ENCODE results near the gene IKZF1. TPM values are rescaled to one million over a fixed set of nuclear protein-coding genes. Genes with fewer than 3 reads are reported as not detected.
A peak's percentile ranks its signal among the peaks of the same experiment; 100 is the strongest.

The IKZF1 gene
- total and polyA plus RNA-seq, 9 of the 15 experiments (the other 6 are each of a cell fraction or from before 2014, with no cell fraction given): 12.6 to 85.3 (median 44.7) TPM

DNA sequence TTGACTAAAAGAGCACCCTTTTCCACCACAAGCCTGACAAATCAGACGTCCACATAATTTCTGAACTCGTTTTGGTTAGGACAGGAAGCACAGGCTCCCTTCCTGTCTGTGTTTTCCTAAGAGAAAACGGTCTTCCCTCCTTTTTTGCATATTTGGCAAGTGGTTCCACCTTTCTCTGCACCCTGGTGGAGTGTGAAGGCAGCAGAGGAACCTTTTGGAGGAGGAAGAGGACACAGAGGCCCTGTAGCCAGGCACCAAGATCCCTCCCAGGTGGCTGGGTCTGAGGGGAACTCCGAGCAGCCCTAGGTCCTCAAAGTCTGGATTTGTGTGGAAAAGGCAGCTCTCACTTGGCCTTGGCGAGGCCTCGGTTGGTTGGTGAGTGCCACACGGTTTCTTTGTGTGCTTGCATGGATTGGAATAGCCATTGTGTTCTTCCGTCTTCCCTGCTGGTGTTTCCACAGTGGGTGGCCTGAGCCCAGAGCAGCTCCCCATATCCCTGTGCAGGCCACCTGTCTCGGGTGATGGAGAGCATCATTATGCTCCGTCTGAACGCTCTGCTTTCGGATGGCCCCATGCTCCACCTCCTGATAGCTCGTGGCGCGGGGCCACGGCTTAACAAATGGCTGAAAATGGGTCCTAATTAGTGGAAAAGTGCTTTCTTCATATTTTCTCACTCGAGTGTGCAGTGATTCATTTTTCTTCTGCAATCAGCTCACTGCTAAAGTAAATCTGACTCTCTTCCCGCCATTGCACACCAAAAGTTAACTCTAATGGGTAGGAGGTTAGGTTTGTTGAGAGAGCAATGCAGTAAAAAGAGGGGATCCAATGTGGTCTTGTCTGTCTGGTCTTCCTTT lies 4.2 kb downstream of the IKZF1 start (continued):
- TF ChIP-seq, protein P1, sequence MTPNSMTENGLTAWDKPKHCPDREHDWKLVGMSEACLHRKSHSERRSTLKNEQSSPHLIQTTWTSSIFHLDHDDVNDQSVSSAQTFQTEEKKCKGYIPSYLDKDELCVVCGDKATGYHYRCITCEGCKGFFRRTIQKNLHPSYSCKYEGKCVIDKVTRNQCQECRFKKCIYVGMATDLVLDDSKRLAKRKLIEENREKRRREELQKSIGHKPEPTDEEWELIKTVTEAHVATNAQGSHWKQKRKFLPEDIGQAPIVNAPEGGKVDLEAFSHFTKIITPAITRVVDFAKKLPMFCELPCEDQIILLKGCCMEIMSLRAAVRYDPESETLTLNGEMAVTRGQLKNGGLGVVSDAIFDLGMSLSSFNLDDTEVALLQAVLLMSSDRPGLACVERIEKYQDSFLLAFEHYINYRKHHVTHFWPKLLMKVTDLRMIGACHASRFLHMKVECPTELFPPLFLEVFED (CRISPR knock-in tag; conservative IDR thresholded peaks at IDR 0.05): no peak
- peak; percentile 50 for TF ChIP-seq PRDM10 (IDR thresholded peaks at IDR 0.05; ENCODE audit: partially characterized antibody)
- no peak for TF ChIP-seq CREM (IDR thresholded peaks at IDR 0.05; ENCODE audit: low read depth)
- TF ChIP-seq RBBP5 (IDR thresholded peaks at IDR 0.05; ENCODE audit: borderline replicate concordance, insufficient read depth, low read length, poor library complexity, severe bottlenecking): peak; percentile 73
- TF ChIP-seq ZNF699 (CRISPR knock-in tag; IDR thresholded peaks at IDR 0.05; ENCODE audit: insufficient replicate concordance): no peak
- TF ChIP-seq, protein P2, sequence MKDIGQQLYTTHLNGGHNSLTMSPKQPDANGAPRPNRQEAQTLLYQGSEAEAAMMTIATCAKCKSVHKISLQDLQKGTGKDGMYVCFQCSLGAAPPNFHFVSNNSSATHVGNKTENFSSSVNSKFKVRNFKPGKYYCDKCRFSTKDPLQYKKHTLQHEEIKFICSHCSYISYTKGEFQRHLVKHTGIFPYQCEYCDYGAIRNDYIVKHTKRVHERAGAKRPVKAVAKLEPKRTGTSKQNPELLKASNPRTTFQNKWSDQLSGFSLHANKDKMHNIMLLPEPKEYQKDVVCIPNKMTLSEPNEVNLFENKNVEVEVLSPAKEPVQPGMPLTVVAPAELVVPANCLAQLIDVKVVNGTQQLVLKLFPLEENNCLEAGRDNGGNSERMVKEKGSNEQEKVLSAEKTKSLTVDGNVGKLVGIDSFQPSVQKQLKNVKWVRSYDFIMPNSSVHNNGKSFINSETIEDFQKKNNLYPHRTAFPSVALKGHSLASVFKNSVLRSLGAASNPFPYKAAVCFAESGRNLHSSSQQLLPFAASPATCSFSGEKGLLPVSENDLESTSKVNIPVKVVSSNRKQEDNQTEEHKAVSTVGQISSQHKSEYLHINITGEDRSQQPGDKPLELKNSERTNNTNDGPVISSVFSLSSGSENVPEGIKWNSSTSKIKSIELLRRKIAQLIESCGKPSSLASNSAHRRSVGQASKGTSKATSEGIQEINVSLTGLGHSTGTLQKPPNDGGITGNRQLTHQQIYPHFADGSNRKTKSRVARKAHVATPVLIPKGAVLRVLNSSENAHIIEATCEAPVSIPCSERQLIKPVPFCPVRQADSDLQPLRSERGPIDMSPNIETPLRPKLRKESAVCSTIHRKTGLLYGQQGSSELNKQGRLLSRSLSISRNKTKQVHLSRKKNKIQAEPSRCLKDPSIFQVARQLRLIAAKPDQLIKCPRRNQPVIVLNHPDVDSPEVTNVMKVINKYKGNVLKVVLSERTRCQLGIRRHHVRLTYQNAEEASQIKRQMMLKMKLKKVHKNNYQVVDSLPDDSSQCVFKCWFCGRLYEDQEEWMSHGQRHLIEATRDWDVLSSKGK (CRISPR knock-in tag; IDR thresholded peaks at IDR 0.05): no peak
- TF ChIP-seq KAT8 (IDR thresholded peaks at IDR 0.05; ENCODE audit: low read depth): no peak
- TF ChIP-seq GABPA (tag; conservative IDR thresholded peaks at IDR 0.05; ENCODE audit: low read depth): peak; percentile 38; the same call in 1 of the 2 replicates
- no peak for TF ChIP-seq ZNF551 (CRISPR knock-in tag; IDR thresholded peaks at IDR 0.05)
- TF ChIP-seq, protein P3, sequence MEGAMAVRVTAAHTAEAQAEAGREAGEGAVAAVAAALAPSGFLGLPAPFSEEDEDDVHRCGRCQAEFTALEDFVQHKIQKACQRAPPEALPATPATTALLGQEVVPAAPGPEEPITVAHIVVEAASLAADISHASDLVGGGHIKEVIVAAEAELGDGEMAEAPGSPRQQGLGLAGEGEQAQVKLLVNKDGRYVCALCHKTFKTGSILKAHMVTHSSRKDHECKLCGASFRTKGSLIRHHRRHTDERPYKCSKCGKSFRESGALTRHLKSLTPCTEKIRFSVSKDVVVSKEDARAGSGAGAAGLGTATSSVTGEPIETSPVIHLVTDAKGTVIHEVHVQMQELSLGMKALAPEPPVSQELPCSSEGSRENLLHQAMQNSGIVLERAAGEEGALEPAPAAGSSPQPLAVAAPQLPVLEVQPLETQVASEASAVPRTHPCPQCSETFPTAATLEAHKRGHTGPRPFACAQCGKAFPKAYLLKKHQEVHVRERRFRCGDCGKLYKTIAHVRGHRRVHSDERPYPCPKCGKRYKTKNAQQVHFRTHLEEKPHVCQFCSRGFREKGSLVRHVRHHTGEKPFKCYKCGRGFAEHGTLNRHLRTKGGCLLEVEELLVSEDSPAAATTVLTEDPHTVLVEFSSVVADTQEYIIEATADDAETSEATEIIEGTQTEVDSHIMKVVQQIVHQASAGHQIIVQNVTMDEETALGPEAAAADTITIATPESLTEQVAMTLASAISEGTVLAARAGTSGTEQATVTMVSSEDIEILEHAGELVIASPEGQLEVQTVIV (CRISPR knock-in tag; IDR thresholded peaks at IDR 0.05; ENCODE audit: borderline replicate concordance): no peak
- no peak for TF ChIP-seq POLR2G (IDR thresholded peaks at IDR 0.05; ENCODE audit: low read depth, low read length)
- TF ChIP-seq U2AF1 (optimal IDR thresholded peaks at IDR 0.05; ENCODE audit: low read depth, low read length): no peak
- 0 out of 2 replicates have a peak, but pooled peaks have one; percentile 9 for TF ChIP-seq SMARCA4 (IDR thresholded peaks at IDR 0.05)
- no peak for TF ChIP-seq DMBX1 (CRISPR knock-in tag; IDR thresholded peaks at IDR 0.05; ENCODE audit: borderline replicate concordance)
- TF ChIP-seq ZNF766 (CRISPR knock-in tag; conservative IDR thresholded peaks at IDR 0.05): no peak
